ENCODE results near the gene CDR2.

Gene CDR2

DNA sequence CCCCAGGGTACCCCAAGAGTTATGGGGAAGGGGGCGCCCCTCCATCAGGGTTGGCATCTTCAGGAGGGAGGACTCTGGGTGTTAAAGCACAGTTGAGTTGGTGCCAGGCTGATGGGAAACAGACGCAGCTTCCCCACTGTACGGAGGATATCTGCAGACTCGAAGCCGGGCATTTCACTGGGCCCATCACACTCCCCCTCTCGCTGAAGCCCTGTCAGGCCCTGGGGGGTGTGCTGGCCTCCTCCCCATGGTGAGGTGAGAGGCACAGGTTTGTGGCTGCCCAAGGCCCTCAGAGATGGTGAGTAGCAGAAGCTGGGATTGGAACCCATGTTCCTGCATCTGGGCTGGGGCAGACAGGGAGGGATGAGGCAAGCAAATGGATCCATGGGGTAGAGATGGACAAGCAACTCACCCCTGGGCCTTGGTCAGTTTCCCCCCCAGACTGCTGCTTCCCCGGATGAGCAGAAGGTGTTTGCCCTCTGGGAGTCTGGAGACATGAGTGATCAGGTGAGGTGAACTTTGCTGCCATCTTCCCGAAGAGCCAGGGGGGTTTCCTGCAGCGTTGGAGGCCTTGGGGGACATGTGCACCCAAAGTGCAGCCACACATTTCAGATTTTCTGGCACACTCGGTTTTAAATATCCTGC is 46.2 kb downstream of the CDR2 start:
- no peaks in the 10 kb centered on the region for H3K9me3 ChIP-seq (ENCODE audit: control insufficient read depth, insufficient read depth, low read length)
- peaks cover 15% of the 10 kb centered on the region for H3K36me3 ChIP-seq (ENCODE audit: insufficient read depth, low read length)
- no peaks in the 10 kb centered on the region for H3K4me1 ChIP-seq (ENCODE audit: insufficient read depth, low read length)
- no peak overlapping the region for H3K9ac ChIP-seq (ENCODE audit: low read depth, low read length)

DNA sequence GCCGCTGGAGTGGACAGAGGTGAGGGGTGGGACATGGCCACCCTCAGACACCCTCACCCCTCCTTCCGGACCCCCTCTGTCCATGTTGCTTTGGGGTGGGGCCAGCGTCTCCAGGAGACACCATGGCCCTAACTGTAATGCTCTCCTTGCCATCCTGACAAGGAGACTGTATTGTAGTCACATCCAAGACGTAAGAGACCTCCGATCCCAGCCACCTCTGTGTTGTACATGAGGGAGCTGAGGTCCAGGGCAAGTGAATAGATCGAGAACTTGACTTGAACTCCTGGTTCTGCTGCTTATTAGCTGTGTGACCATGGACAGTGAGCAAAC is 47.0 kb downstream of the CDR2 start:
- peaks cover 15% of the 10 kb centered on the region for H3K36me3 ChIP-seq (ENCODE audit: insufficient read depth, low read length)
- H3K9me3 ChIP-seq (ENCODE audit: control insufficient read depth, insufficient read depth, low read length) = no peaks in the 10 kb centered on the region
- H3K4me1 ChIP-seq (ENCODE audit: insufficient read depth, low read length) = no peaks in the 10 kb centered on the region
- H3K9ac ChIP-seq (ENCODE audit: low read depth, low read length) = no peak overlapping the region

DNA sequence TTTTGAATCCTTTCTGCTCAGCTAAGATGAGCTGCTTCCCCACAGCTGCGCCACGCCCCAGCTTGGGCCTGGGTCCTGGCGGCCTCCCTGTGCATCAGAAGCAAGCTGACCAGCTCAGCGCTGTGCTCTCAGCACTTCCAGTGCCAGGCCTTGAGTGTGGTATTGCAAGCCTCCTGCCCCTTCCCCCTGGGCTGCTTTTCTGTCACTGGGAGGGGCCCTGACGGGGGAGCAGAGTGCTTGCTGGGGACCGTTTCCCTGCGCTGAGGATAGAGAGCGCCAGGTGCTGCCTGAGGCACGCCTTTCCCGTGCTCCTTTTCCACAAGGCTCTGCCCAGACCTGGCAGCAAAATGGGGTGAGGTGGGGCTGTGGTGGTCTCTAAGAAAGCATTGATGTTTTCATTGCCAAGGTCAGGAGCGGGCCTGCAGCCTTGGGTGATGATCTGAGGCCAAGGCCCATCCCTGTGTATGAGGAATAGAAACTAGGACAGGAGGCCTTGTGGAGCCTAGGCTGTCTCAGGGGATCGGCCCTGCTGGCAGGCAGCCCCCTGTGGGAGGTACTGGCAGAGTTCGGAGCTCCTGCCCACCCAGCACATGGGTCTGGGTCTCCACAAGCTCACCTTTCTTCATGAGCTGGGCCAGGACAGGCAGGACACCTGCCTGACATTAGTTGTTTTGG is 47.5 kb downstream of the CDR2 start:
- no peaks in the 10 kb centered on the region for H3K9me3 ChIP-seq (ENCODE audit: control insufficient read depth, insufficient read depth, low read length)
- no peaks in the 10 kb centered on the region for H3K4me1 ChIP-seq (ENCODE audit: insufficient read depth, low read length)
- H3K36me3 ChIP-seq (ENCODE audit: insufficient read depth, low read length) = peaks cover 11% of the 10 kb centered on the region
- no peak overlapping the region for H3K9ac ChIP-seq (ENCODE audit: low read depth, low read length)

DNA sequence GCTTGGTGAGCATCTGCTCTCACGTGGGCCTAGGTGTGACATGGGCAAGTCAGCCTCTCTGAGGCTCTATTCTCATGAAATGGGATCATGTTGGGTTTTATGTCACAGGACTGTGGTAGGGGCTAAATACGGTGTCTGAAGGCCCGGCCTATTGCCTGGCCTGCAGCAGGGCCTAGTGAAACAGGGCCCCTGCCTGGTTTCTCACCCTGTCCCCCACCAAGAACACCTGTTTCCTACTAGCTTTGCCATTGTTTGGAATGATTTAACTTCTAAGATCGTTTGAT is 48.1 kb downstream of the CDR2 start:
- H3K36me3 ChIP-seq (ENCODE audit: insufficient read depth, low read length) = peaks cover 7% of the 10 kb centered on the region
- H3K9me3 ChIP-seq (ENCODE audit: control insufficient read depth, insufficient read depth, low read length) = no peaks in the 10 kb centered on the region
- no peak overlapping the region for H3K9ac ChIP-seq (ENCODE audit: low read depth, low read length)
- no peaks in the 10 kb centered on the region for H3K4me1 ChIP-seq (ENCODE audit: insufficient read depth, low read length)

DNA sequence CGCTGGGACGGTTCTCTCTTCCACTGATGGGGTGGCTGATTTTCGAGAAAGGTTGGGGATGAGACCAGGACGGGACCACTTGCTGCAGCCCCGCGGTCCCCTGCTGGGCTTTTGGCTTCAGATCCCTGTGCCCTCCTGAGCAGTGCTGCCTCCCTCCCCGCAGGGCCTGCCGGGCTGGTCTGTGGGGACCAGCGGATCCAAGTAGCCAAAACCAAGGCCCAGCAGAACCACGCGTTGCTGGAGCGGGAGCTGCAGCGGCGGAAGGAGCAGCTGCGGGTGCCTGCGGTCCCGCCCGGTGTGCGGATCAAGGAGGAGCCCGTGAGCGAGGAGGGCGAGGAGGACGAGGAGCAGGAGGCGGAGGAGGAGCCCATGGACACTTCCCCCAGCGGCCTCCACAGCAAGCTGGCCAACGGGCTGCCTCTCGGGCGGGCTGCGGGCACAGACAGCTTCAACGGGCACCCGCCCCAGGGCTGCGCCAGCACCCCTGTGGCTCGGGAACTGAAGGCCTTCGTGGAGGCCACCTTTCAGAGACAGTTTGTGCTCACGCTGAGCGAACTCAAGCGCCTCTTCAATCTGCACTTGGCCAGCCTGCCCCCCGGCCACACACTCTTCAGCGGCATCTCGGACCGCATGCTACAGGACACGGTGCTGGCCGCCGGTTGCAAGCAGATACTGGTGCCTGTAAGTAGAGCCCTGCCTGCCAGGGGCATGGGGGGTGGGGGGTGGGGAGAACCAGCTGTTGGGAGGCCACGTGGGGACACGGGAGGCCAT is 48.6 kb downstream of the CDR2 start:
- Histone ChIP-seq H3K36me3 (ENCODE audit: insufficient read depth, low read length) (peaks cover 7% of the 10 kb centered on the region), H3K9ac (ENCODE audit: low read depth, low read length) (no peak overlapping the region), H3K4me1 (ENCODE audit: insufficient read depth, low read length) (no peaks in the 10 kb centered on the region), H3K9me3 (ENCODE audit: control insufficient read depth, insufficient read depth, low read length) (no peaks in the 10 kb centered on the region)

DNA sequence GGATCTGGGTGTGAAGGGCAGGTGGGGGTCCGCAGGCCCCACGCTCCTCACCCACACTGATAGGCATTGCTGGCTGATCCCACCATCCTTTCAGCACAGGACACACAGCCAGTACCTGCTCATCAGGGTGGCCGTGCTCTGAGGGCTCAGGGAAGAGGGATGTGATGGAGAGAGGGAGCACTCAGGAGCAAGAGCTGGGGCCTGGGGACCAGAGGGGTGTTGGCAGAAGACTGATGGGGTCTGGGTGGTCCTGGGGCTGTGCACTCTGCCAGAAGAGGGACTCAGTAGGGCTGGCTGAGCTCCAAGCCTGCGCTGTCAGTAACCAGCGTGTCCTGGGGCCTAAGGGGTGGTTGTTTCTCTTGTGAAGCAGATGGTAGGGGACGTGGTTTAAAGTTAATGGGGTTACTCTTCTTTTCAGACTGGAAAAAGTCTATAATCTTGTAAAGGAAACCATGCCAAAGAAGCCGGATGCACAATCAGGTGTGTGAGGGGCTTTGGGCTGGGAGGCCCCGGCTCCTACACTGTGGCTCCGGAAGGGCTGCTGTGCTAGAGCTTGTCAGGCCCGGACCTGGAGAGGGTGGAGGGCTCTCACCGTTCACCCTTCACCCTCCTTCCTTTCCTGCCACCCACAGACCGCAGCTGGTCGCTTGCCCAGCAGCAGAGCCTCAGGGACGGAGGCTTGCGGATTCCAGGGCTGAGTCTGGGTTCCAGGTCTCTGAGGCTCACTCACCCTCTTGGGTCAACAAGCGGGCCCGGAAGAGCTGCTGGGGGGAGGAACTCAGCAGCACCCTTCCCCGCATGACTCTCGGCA is 49.4 kb downstream of the CDR2 start:
- no peaks in the 10 kb centered on the region for H3K9me3 ChIP-seq (ENCODE audit: control insufficient read depth, insufficient read depth, low read length)
- peaks cover 7% of the 10 kb centered on the region for H3K36me3 ChIP-seq (ENCODE audit: insufficient read depth, low read length)
- H3K9ac ChIP-seq (ENCODE audit: low read depth, low read length) = no peak overlapping the region
- H3K4me1 ChIP-seq (ENCODE audit: insufficient read depth, low read length) = no peaks in the 10 kb centered on the region

DNA sequence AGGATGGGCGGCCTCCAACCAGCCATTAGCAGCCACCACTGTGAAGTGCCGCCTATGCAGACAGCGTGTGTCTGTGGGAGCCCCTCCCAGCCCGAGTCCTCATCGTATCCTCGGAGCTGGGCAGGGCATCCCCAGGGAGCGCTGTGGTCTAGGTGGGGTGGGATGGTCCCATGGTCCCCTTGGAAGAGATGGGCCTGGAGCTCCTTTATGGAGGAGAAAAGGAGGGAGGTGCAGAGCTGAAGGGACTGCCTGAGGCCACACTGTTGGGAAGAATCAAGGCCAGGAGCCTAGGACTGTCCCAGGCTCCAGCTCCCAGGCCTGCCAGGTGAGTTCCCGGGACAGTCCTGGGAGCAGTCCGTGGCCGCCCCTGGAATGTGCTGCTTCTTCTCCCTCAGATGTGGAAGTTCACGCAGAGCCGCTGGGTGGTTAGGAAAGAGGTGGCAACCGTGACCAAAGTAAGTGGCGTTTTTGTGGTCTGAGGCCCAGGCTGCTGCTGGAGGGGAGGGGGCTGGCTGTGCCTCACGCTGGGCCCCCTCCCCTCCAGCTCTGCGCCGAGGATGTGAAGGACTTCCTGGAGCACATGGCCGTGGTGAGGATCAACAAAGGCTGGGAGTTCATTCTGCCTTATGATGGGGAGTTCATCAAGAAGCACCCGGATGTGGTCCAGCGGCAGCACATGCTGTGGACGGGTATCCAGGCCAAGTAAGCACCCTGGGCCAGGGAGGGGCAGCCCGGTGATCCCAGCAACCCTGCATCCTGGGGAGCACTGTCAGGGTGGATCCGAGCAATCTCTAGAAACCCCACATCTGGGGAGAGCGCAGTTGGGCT is 50.2 kb downstream of the CDR2 start:
- Histone ChIP-seq H3K9me3 (ENCODE audit: control insufficient read depth, insufficient read depth, low read length) (no peaks in the 10 kb centered on the region), H3K9ac (ENCODE audit: low read depth, low read length) (no peak overlapping the region), H3K4me1 (ENCODE audit: insufficient read depth, low read length) (no peaks in the 10 kb centered on the region), H3K36me3 (ENCODE audit: insufficient read depth, low read length) (peaks cover 7% of the 10 kb centered on the region)

DNA sequence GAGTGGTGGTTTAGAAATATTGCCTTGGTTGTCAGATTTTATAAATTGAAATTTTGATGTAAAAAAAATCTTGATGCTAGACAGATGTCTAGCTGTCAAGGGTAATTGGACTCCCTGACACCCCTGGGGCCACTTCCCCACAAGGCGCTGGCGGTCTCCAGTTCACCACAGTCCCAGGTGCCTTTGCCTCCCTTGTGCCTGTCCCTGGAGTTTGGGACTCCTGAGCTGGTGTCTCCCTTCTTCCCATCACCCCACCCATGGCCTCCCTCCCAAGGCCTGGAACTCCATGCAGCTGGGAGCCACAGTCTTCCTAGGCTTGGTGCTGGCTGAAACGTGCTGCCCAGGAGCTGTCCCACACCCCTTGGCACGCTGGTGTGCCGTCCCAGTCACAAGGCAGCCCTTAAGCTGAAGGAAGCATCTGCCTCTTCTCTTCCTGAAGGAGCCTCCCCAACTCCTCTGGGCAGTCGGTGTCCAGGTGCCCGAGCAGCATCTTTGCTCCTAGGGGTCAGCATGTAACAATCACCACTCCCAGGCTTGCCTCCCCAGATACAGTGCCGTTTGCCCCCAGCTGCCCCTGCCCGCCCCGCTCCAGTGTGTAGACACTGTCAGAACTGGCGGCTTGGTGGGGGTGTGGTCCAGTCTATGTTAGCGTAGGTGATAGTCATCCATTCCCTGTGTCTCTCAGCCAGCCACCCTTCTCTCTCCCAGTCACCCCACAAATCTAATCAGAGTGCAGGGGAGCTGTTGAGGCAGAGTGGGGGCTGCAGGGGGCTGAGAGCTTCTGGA is 51.1 kb downstream of the CDR2 start:
- H3K4me1 ChIP-seq (ENCODE audit: insufficient read depth, low read length) = no peaks in the 10 kb centered on the region
- no peak overlapping the region for H3K9ac ChIP-seq (ENCODE audit: low read depth, low read length)
- H3K9me3 ChIP-seq (ENCODE audit: control insufficient read depth, insufficient read depth, low read length) = no peaks in the 10 kb centered on the region
- H3K36me3 ChIP-seq (ENCODE audit: insufficient read depth, low read length) = peaks cover 6% of the 10 kb centered on the region

DNA sequence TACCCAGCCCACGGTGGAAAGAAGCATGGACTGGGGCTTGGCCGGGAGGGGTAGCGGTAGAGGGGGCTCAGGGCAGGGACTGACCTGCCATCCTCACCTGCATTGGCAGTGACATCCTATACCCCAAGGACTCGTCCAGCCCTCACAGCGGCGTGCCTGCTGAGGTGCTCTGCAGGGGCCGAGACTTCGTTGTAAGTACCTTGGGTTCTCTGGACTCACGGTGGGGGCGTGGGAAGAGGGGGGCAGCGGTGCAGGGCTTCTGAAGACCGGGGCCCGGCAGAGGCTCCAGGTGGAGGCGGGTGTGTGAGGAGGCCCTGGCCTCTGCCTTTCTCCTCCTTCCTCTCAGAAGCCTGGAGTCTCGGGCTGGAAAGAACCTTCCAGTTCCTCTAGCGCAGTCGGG is 51.7 kb downstream of the CDR2 start:
- H3K4me1 ChIP-seq (ENCODE audit: insufficient read depth, low read length) = no peaks in the 10 kb centered on the region

DNA sequence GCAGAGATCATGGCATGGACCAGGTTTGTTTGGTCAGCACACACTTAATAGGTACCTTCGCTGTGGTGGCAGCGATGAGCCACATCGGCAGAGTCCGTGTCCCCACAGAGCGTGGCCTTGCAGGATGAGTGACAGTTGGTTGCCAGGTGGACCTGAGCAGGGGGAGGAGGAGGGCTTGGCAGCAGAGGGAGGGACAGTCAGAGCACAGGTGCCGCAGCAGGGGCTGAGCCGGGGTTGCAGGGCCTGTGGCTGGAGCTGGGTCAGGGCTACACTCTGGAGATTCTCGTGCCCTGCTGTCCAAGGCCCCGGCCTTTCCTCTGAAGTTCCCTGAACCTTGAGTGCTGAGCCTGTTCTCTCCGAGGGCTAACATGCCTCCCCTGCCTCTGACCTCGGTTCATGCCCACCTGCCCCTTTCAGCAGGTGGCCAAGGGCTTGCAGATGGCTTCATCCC is 52.4 kb downstream of the CDR2 start:
- H3K4me1 ChIP-seq (ENCODE audit: insufficient read depth, low read length) = no peaks in the 10 kb centered on the region
- no peak overlapping the region for H3K9ac ChIP-seq (ENCODE audit: low read depth, low read length)
- peaks cover 6% of the 10 kb centered on the region for H3K36me3 ChIP-seq (ENCODE audit: insufficient read depth, low read length)
- no peaks in the 10 kb centered on the region for H3K9me3 ChIP-seq (ENCODE audit: control insufficient read depth, insufficient read depth, low read length)

More for the DNA sequence above, 51.7 kb downstream of the CDR2 start:
- H3K36me3 ChIP-seq (ENCODE audit: insufficient read depth, low read length) = peaks cover 6% of the 10 kb centered on the region
- no peak overlapping the region for H3K9ac ChIP-seq (ENCODE audit: low read depth, low read length)
- no peaks in the 10 kb centered on the region for H3K9me3 ChIP-seq (ENCODE audit: control insufficient read depth, insufficient read depth, low read length)

DNA sequence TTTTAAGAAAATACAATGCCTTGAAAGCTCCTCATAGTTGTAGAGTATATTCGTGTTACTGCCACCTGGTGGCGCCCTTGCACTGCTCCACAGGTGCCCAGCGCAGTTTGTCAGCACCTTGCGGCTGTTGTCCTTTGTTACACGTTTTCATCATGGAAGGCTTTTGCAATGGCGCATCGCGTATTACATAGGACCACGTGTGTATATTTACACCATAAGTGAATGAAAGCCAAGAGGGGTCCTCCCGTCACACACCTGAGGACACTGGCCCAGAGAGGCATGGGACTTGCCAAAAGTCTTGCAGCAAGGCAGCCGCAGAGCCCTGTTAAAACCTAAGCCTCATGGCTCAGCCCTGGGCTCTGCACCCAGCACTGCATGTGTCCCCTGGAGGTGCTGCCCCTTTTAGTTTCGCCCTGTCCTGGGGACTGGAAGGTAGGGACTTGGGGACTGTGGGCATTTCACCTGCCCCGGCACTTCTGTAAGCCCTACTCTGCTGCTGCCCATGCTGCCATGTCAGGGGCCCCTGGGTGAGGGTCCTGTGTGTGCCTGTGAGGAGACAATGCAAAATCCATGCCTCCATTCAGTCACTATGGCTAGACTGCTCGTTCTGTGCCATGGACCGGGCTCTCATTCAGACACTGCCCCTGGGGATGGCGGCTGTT is 52.9 kb downstream of the CDR2 start:
- no peaks in the 10 kb centered on the region for H3K4me1 ChIP-seq (ENCODE audit: insufficient read depth, low read length)
- H3K36me3 ChIP-seq (ENCODE audit: insufficient read depth, low read length) = peaks cover 6% of the 10 kb centered on the region
- no peak overlapping the region for H3K9ac ChIP-seq (ENCODE audit: low read depth, low read length)
- no peaks in the 10 kb centered on the region for H3K9me3 ChIP-seq (ENCODE audit: control insufficient read depth, insufficient read depth, low read length)

DNA sequence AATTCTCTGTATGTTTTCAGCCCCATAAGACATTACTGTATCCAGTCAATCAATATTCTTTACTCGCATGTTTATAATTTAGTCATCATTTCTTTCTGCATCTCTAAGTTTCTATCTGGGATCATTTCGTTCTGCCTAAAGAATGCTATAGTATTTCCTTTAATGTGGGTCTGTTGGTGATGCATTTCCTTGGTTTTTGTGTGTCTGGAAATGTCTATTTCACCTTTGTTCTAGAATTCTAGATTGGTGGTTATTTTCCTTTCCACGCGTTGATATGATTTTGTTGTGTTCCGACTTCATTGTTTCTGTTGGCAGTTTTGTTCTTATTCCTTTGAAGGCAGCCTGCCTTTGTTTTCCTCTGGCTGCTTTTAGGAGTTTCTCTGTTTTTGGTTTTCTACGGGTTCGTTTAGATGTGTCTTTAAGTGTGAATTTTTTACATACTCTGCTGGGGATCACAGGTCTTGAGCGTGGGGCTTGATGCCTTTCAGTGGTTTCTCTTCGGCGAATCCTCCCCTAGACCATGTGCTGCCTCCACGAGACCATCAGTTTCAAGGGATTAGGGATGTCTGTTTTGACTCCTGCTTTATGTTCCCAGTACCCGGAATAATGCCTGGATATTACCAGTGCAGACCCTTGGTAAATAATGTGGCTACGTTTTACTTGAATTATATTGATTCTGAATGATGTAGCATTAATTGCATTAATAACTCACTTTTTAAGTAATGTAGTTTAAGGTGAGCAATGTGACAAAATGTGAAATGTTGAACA is 53.7 kb downstream of the CDR2 start:
- peaks cover 6% of the 10 kb centered on the region for H3K36me3 ChIP-seq (ENCODE audit: insufficient read depth, low read length)
- H3K4me1 ChIP-seq (ENCODE audit: insufficient read depth, low read length) = no peaks in the 10 kb centered on the region
- H3K9me3 ChIP-seq (ENCODE audit: control insufficient read depth, insufficient read depth, low read length) = no peaks in the 10 kb centered on the region
- H3K9ac ChIP-seq (ENCODE audit: low read depth, low read length) = no peak overlapping the region
